ENCODE data around the gene STYXL2.

The STYXL2 gene

GRCh38 chr1:167093846-167094516, at the start of gene STYXL2:
Gene STYXL2 (plus strand): TSS chr1:167094075. CDS start chr1:167094850, 775 bp downstream.
- no peak for DNase-seq

- no peak for DNase-seq
Observed at GRCh38 chr1:167051907-167052306, 42.0 kb upstream of the STYXL2 start.

GRCh38 chr1:167052389-167052788, 41.5 kb upstream of the STYXL2 start:
- no peak for DNase-seq

- DNase-seq: no peak
Observed at GRCh38 chr1:167054531-167054930, 39.3 kb upstream of the STYXL2 start.

GRCh38 chr1:167054946-167055630, 38.8 kb upstream of the STYXL2 start:
- no peak for DNase-seq

DNA sequence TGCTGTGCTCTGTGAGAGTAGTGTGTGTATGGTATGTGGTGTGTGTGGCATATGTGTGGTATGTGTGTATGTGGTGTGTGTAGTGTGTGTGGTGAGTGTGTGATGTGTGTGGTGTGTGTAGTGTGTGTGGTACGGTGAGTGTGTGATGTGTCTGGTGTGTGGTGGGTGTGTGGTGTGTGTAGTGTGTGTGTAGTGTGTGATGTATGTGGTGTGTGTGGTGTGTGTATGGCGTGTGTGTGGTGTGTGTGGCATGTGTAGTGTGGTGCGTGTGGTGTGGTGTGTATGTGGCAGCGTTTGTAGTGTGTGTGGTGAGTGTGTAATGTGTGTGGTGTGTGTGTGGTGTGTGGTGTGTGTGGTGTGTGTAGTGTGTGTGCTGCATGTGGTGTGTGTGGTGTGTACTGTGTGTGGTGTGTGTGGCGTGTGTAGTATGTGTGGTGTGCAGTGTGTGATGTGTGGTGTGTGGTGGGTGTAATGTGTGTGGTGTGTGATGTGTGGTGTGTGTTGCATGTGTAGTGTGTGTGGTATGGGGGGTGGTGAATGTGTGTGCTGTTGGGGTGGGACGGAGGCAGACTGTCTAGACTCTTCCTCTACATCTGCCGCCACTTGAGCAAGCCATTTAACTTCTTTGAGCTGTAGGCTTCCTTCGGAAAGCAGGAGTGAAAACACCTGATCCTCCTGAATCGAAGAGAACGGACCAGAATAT, 37.2 kb upstream of the STYXL2 start:
- peak in 1 of 2 experiments; percentile 65 for DNase-seq

DNA sequence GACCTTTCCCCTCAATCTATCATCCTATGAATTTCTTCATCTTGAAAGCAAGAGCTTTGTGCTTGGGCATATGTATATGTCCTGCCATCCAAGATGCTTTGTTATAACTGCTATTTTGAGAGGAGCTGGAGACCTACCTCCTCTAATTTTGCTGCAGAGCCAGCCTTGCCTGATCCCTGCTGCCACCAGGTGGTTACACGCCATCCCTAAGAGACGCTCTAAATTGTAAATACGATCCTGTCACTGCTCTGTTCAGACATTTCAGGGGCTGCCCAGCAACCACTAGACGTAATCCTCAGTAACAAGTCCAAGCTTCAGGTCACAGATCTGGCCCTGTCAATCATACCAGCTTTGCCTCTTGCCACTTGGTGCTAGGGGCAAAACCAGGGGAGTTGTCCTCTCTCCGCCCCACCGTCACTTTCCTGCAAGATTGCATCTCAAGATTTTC, 36.6 kb upstream of the STYXL2 start:
- DNase-seq: peak; percentile 80 to 95

DNA sequence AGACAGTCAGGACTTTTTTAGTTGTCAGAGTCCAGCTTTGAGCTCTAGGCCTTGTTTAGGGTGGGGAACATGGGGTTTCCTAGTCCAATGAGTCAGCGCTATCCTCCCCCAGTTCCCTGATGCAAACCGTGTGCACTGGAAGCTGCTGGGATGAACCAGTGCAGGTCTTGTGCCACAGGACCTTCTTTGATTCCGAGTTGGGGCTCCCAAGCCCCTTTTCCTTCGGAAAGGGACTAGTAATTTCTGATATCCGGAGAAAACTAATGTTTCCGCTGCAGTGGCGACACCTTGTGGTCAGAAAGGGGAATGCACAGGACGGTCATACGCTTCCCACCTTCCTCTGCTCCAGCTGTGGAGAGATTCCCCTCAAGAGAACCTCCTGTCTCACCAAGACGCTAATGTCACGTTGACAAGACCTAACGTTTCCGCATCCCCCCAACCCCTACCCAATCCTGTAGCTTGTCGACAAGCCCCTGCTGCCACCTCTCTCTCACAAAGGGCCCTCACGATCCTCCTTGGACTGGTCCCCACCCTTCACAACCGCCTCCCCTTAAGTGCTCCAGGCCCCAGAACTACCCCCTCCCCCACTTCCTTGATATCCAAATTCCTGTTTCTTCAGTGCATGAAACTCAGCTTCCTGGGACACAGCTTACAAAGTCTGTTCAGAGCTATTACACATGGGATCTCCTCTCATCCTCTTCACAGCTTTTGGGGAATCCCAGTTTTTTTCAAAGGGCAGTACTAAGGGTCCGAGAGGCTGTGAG, 34.6 kb upstream of the STYXL2 start:
- peak; percentile 77 to 83 for DNase-seq

DNA sequence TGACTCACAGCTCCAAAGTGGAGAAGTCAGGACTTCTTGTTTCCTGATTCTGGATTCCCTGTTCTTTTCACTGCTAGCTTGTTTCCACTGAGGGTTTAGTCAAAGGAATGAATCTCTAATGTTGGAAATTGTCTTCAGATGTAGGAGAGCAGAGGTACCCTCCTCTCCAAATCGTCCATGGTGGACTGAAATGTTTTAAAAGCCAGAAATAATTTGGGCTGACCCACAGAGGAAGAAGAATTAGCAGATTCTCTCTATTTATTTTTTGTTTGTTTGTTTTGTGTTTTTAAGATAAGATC, 34.1 kb upstream of the STYXL2 start:
- no peak for DNase-seq

GRCh38 chr1:167060141-167061072, 33.5 kb upstream of the STYXL2 start:
- no peak for DNase-seq

- no peak for DNase-seq
Observed at GRCh38 chr1:167061073-167061464, 32.8 kb upstream of the STYXL2 start.

DNA sequence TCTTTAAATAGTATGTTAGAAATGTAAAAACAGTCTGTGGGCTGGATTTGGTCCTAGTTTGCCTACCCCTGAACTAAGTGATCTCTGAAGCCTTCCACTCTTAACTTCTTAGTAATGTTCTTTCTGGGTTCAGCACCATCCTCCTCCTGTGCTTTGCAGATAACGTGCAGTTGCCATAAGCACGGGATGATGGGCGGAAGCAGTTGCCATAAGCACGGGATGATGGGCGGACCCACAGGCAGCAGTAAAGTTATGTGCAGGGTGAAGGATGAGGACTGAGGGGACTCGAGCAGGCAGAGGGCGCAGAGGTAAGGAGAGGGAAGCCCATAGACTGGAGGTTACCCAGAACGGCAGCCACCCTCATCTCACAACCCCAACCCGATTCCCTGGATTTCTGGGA, 29.3 kb upstream of the STYXL2 start:
- no peak for DNase-seq

GRCh38 chr1:167065471-167065870, 28.4 kb upstream of the STYXL2 start:
- peak; percentile 40 to 44 for DNase-seq

- peak; percentile 80 to 86 for DNase-seq
Observed at GRCh38 chr1:167066333-167067122, 27.3 kb upstream of the STYXL2 start.

GRCh38 chr1:167067904-167068303, 26.0 kb upstream of the STYXL2 start:
- DNase-seq: no peak

DNA sequence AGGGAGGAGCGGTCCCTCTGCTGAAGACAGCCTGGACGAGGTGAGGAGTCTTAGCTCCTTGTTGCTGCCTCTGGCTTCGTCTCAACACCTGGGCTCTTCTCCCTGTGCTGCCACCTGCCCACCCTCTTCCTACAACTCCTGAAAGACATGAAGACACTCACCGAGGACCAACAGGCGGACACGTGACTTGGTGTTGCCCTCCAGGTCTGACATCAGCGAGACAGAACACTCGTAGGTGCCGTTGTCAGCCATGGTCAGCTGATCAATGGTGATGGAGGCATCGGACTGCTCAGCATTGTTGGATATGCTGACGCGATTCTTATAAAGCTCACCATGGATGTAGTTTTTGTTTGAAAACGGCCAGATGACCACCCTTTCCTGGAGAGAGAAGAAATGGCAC, 25.1 kb upstream of the STYXL2 start:
- no peak for DNase-seq

DNA sequence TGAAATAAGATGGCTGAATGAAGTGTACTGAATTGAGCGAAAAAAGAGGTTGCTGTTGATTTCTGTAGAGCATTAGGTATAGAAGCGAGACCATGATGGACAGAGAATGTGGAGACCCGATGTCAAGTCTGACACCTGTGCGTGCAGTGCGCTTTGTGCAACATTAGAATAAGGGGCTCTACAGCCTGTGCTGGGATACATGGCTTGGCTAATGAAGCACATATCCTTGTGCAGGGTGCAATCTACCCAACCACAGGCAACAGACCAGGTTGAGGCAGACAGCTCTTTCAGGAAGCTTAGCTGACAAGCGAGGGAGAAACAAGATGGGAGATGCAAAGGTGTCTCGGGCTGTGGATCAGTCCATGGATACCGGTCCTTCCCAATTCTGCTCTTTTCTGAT, 22.6 kb upstream of the STYXL2 start:
- DNase-seq: no peak

DNA sequence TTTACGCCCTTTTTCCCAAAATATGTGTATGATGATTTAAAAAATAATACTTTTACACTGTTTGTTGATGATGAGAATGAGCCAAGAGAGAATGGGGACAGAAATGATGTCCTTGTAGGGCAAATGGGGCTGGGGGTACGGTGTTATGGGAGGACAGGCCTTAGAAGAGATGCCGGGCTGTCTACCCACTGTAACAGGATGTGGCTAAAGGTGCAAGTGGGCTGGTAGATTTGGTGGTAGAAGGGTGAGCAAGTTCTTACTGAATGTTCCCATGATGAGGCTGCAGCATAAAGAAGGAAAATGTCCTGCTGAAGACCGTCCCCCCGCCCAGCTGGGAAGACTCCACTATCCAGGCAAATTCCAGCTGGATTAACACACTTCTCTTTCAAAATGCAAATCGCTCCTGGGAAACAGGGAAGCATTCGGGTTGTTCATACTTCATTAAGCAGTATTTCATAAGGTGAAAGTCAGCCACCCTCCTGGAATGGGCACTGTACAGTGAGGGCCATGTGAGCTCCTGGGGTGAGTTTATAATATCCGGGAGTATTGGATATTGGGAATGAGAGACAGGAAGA, 17.7 kb upstream of the STYXL2 start:
- DNase-seq: no peak

- DNase-seq: no peak
Observed at GRCh38 chr1:167077128-167077867, 16.6 kb upstream of the STYXL2 start.

GRCh38 chr1:167077868-167078210, 16.0 kb upstream of the STYXL2 start:
- no peak for DNase-seq
